ENCODE results near the gene NEK5.
"Not testable (repeated sequence)": the region's sequence is repeated elsewhere in the genome, so short reads cannot be mapped to it uniquely, and the experiment has no call there.

NEK5 gene

GRCh38 chr13:52128714-52129700 is at the start of gene NEK5:
Gene NEK5 (minus strand): TSS chr13:52129073. CDS start chr13:52127482, 1,591 bp downstream.
- DNase-seq, result peak; percentile 49

- no peak for DNase-seq
These were observed 48.4 kb upstream of the NEK5 start for GRCh38 chr13:52177276-52177675.

- not testable (repeated sequence) for DNase-seq
These were observed 45.1 kb upstream of the NEK5 start for GRCh38 chr13:52173970-52174369.

- DNase-seq, result no peak
These were observed 44.5 kb upstream of the NEK5 start for GRCh38 chr13:52173373-52173772.

GRCh38 chr13:52171686-52172085 is 42.8 kb upstream of the NEK5 start:
- not testable (repeated sequence) for DNase-seq

- not testable (repeated sequence) for DNase-seq
These were observed 42.0 kb upstream of the NEK5 start for GRCh38 chr13:52170828-52171391.

GRCh38 chr13:52169839-52170238 is 41.0 kb upstream of the NEK5 start:
- DNase-seq, result no peak

GRCh38 chr13:52165411-52165810 is 36.5 kb upstream of the NEK5 start:
- no peak for DNase-seq

GRCh38 chr13:52164989-52165388 is 36.1 kb upstream of the NEK5 start:
- no peak for DNase-seq

- DNase-seq, result peak; percentile 4
These were observed 35.0 kb upstream of the NEK5 start for GRCh38 chr13:52163878-52164277.

- DNase-seq, result peak; percentile 29
These were observed 33.6 kb upstream of the NEK5 start for GRCh38 chr13:52162279-52163101.

GRCh38 chr13:52161181-52161646 is 32.3 kb upstream of the NEK5 start:
- no peak for DNase-seq

GRCh38 chr13:52160506-52160905 is 31.6 kb upstream of the NEK5 start:
- no peak for DNase-seq

- no peak for DNase-seq
These were observed 31.2 kb upstream of the NEK5 start for GRCh38 chr13:52160053-52160452.

GRCh38 chr13:52159159-52159982 is 30.5 kb upstream of the NEK5 start, which contains the start of gene NEK3:
Gene NEK3 (minus strand): TSS chr13:52159597. CDS start chr13:52156191, 3,406 bp downstream.
- peak; percentile 74 for DNase-seq

GRCh38 chr13:52158629-52159158 is 29.8 kb upstream of the NEK5 start:
- DNase-seq, result peak; percentile 53

- peak; percentile 37 for DNase-seq
These were observed 27.9 kb upstream of the NEK5 start for GRCh38 chr13:52156724-52157261.

- DNase-seq, result no peak
These were observed 26.3 kb upstream of the NEK5 start for GRCh38 chr13:52155177-52155576.

GRCh38 chr13:52147225-52147624 is 18.4 kb upstream of the NEK5 start:
- no peak for DNase-seq

- DNase-seq, result no peak
These were observed 12.4 kb upstream of the NEK5 start for GRCh38 chr13:52141299-52141698.

- no peak for DNase-seq
These were observed 8.6 kb upstream of the NEK5 start for GRCh38 chr13:52137489-52137888.
